ENCODE results near the gene CFAP298. TPM values are rescaled to one million over a fixed set of nuclear protein-coding genes. Genes with fewer than 3 reads are reported as not detected.
"Not testable (repeated sequence)": the region's sequence is repeated elsewhere in the genome, so short reads cannot be mapped to it uniquely, and the experiment has no call there.

The CFAP298 gene
- total RNA-seq, 4 donors from 2014 or later: 39.5 to 60.7 (median 43.5) TPM

- no peaks in the 10 kb centered on the region for H3K27me3 ChIP-seq
- DNase-seq: no peak
- H3K9me3 ChIP-seq: no peaks in the 10 kb centered on the region
- no peak overlapping the region for H3K27ac ChIP-seq
- intact Hi-C loops (cut with DNase I): no loop called here
- TF ChIP-seq POLR2A (IDR thresholded peaks at IDR 0.05) (no peak), CTCF (IDR thresholded peaks at IDR 0.05) (no peak)
- no peak overlapping the region for H3K4me3 ChIP-seq (replicated peaks in 1 of 3)
- 80 to 82% methylated on average over 5 of the region's 5 CpGs for WGBS, 2 donors
- H3K4me1 ChIP-seq: no peaks in the 10 kb centered on the region
- H3K36me3 ChIP-seq: no peaks in the 10 kb centered on the region
Measured at GRCh38 chr21:32566741-32567389, 45.3 kb downstream of the CFAP298 start.

- Histone ChIP-seq H3K9me3 (no peaks in the 10 kb centered on the region), H3K27me3 (no peaks in the 10 kb centered on the region), H3K27ac (no peak overlapping the region), H3K4me3 (replicated peaks in 1 of 3) (no peak overlapping the region), H3K4me1 (no peaks in the 10 kb centered on the region), H3K36me3 (no peaks in the 10 kb centered on the region)
- TF ChIP-seq POLR2A (IDR thresholded peaks at IDR 0.05) (no peak), CTCF (IDR thresholded peaks at IDR 0.05) (no peak)
- intact Hi-C loops (cut with DNase I): no loop called here
- 85 to 95% methylated on average over 2 of the region's 2 CpGs for WGBS, 2 donors
- no peak for DNase-seq
Measured at GRCh38 chr21:32565856-32566465, 46.2 kb downstream of the CFAP298 start.

- 90 to 91% methylated on average over 2 of the region's 2 CpGs for WGBS, 2 donors
- DNase-seq: no peak
- intact Hi-C loops (cut with DNase I): no loop called here
- no peak overlapping the region for H3K4me3 ChIP-seq (replicated peaks in 1 of 3)
- H3K27me3 ChIP-seq: no peaks in the 10 kb centered on the region
- TF ChIP-seq POLR2A (IDR thresholded peaks at IDR 0.05) (no peak), CTCF (IDR thresholded peaks at IDR 0.05) (no peak)
- H3K9me3 ChIP-seq: no peaks in the 10 kb centered on the region
- H3K27ac ChIP-seq: no peak overlapping the region
- H3K36me3 ChIP-seq: no peaks in the 10 kb centered on the region
- H3K4me1 ChIP-seq: no peaks in the 10 kb centered on the region
Measured at GRCh38 chr21:32562915-32563314, 49.3 kb downstream of the CFAP298 start.

- intact Hi-C loops (cut with DNase I): no loop called here
- H3K27ac ChIP-seq: peak overlapping the region in 1 of 3 donors; percentile 7
- H3K4me1 ChIP-seq: no peaks in the 10 kb centered on the region
- peak; percentile 51 to 61 for DNase-seq
- H3K4me3 ChIP-seq (replicated peaks in 1 of 3): no peak overlapping the region
- WGBS, 2 donors: 38 to 46% methylated on average over 5 of the region's 5 CpGs
- H3K9me3 ChIP-seq: no peaks in the 10 kb centered on the region
- TF ChIP-seq CTCF (IDR thresholded peaks at IDR 0.05): peak in 4 of 6 experiments; percentile 39 to 53 (median 44)
- TF ChIP-seq POLR2A (IDR thresholded peaks at IDR 0.05): no peak
- H3K27me3 ChIP-seq: no peaks in the 10 kb centered on the region
- no peaks in the 10 kb centered on the region for H3K36me3 ChIP-seq
Measured at GRCh38 chr21:32562426-32562825, 49.8 kb downstream of the CFAP298 start.

GRCh38 chr21:32561476-32561875 is 50.7 kb downstream of the CFAP298 start:
- H3K9me3 ChIP-seq; intact Hi-C loops (cut with DNase I); H3K4me1 ChIP-seq; H3K36me3 ChIP-seq; H3K27me3 ChIP-seq; H3K4me3 ChIP-seq (replicated peaks in 1 of 3); H3K27ac ChIP-seq; DNase-seq: not testable (repeated sequence)
- WGBS, 2 donors: 76 to 92% methylated on average over 1 of the region's 1 CpG

All from thyroid gland (tissue), 4 donors.